ENCODE data around the gene RRAS2.
A peak's percentile ranks its signal among the peaks of the same experiment; 100 is the strongest.
"Not testable (repeated sequence)": the region's sequence is repeated elsewhere in the genome, so short reads cannot be mapped to it uniquely, and the experiment has no call there.

RRAS2 gene

DNA sequence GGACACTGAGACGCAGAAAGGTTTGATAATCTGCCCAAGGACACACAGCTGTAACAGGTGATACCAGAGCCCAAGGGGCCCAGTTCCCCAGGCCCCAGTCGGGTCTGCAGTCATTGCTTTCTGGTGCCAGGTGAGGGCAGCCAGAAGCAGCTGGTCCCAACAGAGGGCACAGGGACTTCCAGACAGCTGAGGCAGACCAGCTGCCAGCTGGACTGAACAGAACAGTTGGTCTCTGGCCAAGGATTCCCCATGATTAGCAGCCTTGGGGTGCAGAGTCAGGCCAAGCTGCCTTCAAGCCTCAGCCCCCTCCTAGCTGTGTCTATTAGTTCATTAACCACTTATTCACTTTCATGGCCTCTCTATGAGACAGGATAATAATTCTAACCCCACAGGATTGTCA is 105.6 kb downstream of the RRAS2 start:
- DNase-seq: no peak

DNA sequence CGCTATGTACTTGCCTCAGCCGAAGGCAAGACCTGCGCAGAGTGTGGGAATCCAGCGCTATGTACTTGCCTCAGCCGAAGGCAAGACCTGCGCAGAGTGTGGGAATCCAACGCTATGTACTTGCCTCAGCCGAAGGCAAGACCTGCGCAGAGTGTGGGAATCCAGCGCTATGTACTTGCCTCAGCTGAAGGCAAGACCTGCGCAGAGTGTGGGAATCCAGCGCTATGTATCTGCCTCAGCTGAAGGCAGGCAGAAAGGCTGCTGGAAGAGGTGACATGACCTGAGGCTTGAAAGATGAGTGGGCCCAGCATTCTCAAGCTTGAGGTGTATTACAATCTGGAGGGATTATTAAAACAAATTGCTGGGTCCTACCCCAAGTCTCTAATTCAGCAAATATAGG is 106.5 kb downstream of the RRAS2 start:
- DNase-seq: not testable (repeated sequence)

DNA sequence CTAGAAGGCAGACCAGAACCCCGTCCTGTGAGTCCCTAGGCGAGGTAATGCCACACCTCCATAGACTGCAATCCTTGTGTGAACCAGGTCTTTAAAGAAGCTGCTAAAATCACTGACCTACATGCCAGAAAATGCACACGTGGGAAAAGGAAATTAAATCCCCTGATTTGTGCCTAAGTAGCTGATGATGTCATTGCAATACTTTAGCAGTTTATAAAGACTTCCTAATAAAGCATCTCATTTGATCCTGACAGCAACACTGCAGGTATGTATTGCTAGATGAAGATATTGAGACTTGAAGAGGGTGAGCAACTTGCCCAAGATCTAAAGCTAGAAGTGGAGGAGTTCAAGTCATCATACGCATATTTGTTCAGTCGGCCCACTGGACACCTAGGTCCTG is 107.2 kb downstream of the RRAS2 start:
- DNase-seq: no peak

DNA sequence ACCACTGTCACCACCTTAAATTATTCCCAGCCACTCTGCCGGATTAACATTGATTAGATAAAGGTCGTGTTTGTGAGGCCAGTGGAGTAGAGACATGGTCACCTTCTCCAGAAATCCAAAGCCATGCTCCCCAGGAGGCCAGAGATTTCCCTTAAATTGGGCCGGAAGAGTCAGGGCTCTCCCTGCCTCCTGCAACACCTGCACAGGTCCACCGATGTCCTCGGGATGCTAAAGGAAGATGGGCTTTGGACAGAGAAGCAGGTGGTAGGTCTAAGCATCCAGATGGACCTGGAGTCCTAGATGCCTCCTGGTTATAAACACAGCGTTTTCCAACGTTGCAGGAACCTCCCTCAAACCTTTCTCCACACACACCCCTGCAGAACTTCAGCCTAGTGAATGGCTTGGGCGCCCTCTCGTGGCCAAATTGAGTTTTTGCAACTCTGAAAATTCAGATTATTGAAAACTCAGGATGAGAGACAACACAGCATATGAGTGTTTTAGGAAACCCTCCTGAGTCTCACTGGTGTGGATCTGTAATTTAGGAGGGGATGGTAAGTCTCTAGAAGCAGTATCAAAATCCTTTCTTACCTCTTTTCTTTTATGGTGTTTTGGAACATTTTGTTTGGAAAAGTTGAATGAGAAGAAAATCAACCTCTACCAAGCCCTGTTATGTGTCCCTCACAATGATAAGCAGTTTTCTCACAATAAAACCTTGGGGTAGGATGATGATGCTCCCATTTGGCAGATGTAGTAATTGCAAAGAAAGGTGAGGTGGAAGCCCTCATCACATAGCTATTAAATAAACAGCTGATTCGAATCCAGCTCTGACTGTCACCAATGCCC is 109.6 kb downstream of the RRAS2 start:
- peak; percentile 59 for DNase-seq

DNA sequence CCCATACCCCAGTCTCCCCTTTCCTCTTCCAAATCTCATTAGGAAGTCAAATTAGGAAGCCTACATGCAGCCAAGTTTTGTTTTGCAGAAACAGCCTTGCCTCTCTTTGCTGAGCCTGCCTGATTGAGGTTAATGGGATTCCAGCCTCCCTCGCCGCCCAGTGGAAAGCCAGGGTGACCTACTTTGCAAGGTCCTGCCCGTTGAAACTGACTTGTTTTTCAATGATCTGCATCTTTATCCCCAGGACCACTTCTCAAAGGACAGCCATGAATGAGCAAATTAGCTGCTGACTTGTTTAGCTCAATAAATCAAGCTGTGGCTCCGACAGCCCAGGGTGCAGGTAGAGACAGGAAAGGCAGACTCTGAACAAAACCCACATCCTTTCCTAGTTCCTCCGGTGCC is 110.4 kb downstream of the RRAS2 start:
- no peak for DNase-seq

DNA sequence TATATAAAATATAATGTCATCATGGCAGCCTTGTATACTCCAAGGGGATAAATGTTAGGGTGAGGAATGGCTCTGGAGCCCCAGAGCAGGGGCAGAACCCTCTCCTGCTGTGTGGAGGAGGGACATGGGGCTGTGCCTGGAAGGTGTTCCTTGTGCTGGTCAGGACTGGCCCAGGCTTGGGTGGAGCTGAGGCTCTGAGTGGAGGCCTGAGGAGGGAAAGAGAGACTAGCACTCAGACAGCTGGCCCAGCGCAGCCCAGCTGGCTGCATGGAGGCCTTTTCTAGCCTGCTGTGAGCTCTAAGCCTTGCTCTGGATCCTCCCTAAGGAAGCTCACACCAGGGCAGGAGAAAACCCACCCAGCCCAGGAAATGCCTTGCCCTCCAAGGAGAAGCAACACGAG is 113.5 kb downstream of the RRAS2 start:
- no peak for DNase-seq

DNA sequence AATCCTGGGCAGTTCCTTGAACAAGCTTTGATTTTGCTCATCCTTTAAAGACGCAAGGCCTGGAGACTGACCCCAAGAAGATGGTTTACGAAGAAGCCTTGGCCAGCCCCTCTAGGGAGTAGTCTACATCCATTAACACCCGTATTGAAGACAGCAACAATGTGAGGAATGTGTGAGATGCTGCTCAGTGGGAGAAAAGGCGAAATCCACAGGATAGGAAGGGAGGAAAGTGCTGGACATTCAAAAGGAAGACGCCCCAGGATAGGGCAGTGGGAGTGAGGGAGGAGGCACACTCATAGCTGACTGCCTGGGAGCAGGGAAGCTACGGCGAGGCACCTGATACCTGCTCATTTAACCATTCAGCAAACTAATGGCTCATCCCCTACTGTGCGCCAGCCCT is 114.1 kb downstream of the RRAS2 start:
- no peak for DNase-seq

DNA sequence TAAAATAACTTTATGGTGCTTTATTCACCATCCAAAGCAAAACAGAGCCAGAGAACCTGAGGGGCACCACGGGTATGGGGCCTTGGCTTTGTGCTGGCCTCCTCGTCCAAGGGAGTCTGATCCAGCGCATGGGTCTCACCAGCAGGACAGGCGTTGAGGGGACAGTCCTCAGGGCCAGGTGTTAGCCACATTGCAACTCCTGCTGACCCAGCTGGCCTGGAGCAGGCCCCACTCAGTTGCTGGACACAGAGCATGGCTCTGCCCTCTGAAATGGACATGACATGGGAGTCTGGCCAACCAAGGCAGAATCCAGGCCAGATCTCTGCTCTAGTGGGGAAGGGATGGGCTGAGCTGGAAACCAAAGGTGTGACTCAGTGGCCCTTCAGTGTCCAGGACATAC is 116.2 kb downstream of the RRAS2 start:
- no peak for DNase-seq

DNA sequence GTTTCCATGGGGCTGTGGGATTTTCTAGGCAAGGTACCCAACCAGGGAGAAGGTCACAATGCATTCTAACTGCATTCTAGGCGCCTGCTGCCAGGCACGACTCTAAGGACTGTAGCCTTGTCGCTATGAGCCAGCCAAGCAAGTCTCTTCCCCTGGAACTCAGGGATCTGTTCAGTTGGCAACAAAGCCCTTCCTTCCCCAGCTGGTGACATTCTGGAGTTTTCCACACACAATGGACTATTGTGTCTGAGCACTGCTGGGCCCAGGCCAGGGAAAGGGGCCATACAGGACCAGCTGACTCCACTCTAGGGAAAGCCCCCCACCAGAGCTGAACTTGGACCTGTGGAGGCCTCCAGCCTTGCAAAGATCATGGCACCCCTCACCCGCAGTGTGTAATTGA is 116.8 kb downstream of the RRAS2 start:
- DNase-seq: no peak

DNA sequence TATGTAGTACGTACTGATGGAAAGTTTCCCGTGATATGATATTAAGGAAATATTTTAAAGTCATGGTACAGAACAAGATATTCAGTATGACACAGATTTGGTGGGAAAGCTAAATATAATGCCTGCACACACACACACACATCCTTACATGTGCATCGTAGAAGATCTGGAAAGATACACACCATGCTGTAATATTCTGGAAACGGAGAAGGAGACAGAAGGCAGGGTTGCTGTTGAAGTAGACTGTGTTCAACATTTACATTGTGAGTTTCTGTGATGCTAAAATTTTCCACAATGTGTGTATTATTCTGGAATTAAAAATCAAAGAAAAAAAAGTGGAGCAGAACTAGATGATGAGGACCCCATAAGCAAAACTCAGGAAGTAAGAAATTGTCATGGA is 118.0 kb downstream of the RRAS2 start:
- DNase-seq: no peak

DNA sequence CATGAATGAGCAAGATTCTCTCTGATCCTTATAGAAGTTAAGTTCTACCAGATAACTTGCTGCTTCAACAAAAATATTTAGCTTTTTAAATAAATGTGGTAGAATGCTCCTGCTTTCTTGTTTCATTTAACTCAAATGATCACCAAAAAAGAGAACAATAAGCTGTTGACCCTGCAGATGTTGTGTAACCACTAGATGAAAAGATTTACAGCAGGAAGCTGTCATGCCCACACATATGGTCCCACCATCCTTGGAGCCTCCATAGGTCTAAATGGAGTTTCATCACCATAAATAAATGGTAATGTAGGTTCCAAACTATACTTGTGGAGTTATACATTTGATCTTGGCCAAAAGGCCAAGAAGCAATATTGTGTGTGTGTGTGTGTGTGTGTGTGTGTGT is 118.8 kb downstream of the RRAS2 start:
- DNase-seq: no peak

DNA sequence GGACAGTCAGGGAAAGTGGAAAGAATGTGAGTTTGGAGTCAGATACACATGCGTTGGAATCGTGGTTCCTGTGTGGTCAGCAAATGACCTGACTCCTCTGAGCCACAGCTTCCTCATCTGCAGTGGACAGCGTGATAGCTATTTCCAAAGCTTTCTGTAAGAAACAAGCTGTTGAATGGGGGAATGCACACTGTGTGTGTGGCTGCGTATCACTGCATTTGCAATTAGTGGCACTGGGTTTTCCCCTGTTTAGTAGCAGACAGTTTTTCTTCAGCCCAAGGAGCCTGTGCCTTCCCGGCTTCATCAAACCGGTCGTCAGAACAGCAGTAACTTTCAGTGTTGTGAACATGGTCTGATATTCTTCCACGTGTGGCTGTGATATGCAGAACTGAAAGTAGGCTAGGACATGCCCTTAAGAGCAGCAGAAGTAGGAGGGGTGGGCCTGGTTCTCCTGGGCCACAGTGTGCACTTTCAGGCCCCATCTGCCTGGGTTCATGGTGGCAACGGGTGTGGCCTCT is 121.5 kb downstream of the RRAS2 start:
- no peak for DNase-seq

DNA sequence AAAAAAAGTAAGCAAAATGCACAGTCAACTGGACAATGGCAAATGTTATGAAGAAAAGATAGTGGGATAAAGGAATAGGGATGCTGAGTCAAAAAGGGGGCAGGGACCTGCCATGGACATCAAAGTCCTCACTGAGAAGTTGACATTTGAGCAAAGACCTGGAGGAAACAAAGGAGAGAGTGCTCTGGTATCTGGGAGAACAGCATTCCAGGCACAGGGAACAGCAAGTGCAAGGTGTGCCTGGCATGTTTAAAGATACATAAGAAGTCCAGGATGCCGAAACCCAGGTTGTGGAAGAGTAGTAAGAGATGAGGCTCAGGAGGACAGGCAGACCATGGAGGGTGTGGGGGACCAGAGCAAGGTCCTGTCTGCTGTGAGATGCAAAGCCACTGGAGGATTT is 123.3 kb downstream of the RRAS2 start:
- DNase-seq: no peak

DNA sequence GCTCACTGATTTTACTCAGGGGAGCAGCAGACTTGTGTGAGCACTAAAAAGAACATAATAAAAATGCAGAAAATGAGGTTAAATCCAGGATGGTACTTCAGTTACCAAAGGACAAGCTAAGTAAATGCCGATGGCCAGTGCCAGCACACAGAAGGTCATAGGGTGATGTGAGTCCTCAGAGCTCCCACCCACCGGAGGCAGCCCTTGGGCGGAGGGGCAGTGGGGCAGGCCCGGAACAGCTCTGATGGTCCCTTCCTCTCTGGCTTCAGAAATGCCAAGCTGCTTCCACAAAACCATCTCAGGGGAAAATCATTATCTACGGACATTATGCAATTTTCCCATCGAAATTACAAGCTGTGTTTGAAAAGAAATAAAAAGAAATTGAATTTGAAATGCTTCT is 124.5 kb downstream of the RRAS2 start:
- DNase-seq: no peak

DNA sequence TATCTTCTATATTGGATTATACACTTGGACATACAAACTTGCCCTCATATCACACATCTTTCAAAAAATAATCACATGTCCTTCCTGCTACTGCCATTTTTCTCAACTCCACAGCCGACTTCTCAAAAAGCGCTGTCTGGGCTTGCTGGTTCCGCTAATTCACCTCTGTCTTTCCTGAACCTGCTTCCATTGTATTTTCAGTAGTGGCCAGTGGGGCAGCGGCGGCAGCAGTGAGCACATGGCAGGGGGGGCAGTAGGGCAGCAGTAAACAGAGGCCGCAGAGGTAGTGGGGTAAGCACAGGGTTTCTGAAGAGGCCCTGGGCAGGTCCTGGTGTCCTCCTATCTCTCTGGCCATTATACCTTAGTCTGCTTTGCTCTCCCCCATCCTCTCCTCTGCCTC is 126.3 kb downstream of the RRAS2 start:
- DNase-seq: no peak

DNA sequence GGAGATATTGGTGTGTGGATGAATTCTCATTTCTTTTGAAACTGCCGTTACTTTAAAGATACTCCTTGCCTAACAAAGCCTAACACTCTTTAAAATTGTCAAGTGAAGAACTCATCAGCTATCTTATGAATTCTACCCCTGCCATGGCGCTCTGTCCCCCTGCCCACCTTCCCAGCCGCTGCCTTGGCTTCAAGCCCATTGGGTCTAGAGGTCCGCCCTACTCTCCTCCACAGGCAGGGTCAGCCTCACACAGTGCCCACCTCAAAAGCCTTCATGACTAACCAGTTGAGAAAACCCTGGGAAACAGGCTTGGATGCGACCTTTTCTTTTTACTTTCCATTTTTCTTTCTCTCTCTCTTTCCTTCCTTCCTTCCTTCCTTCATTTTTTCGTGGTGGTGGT is 128.6 kb downstream of the RRAS2 start:
- no peak for DNase-seq

DNA sequence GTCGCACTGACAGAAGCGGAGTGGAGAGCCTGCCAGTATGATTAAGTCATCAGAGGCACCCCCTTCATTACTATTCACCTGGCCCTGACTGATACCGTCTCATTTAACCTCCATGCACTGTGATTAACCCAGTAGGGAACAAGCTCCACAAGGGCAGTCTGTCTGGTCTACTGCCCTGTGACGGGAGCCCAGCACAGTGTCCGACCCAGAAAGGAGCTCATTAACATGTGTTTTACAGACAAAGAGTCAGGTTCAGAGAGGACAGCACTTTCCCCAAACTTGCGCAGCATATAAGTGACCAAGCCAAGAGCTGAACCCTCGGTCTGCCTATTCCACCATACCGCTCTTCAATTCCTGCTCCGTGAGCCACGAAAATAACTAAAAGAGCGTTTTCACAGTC is 129.5 kb downstream of the RRAS2 start:
- no peak for DNase-seq

DNA sequence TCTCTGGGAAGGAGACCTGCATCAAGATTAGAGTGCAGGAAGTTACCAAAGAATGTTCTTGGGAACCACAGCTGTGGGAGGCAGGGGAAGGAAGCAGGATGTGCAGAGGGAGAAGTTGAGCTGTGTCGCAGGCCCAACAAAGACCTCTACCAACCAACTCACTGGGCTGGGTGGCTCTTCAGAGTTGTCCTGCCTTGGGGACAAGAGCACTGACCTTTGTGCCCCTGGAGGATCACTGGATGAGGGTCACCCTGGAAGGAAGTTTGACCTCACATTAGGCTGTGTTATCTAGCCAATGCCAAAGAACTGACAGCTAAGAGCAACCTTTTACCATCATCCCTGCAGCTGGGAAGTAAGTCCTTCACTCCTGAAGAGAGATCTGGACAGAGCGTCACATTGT is 130.6 kb downstream of the RRAS2 start:
- DNase-seq: no peak
